ENCODE measurements around the gene OBI1. TPM values are rescaled to one million over a fixed set of nuclear protein-coding genes. Genes with fewer than 3 reads are reported as not detected.

OBI1 gene
- total and polyA plus RNA-seq, 10 of the 15 experiments (the other 5 are each of a cell fraction or from before 2014, with no cell fraction given): 15.5 to 34.2 (median 22.0) TPM

- H3K4me2 ChIP-seq (ENCODE audit: control insufficient read depth, insufficient read depth): no peak overlapping the region
- TF ChIP-seq PBX3 (IDR thresholded peaks at IDR 0.05; ENCODE audit: insufficient replicate concordance, low read depth, low read length): no peak
- no peak for TF ChIP-seq MYC (IDR thresholded peaks at IDR 0.05; ENCODE audit: insufficient read depth, insufficient read length, insufficient replicate concordance, low read length, severe bottlenecking)
- TF ChIP-seq BMI1 (IDR thresholded peaks at IDR 0.05; ENCODE audit: borderline replicate concordance): no peak
- TF ChIP-seq NFXL1 (IDR thresholded peaks at IDR 0.05; ENCODE audit: borderline replicate concordance): no peak
- TF ChIP-seq ZZZ3 (IDR thresholded peaks at IDR 0.05; ENCODE audit: control insufficient read depth, insufficient read length, low read depth): no peak
- no peak for TF ChIP-seq ZNF384 (IDR thresholded peaks at IDR 0.05; ENCODE audit: borderline replicate concordance, low read depth, low read length)
- no peak for DNase-seq (ENCODE audit: low read depth, low spot score)
- POLR2A ChIA-PET: no interaction called here
- no peaks in the 10 kb centered on the region for H4K20me1 ChIP-seq (ENCODE audit: control insufficient read depth, insufficient read depth)
- no peak overlapping the region for H3K27ac ChIP-seq (ENCODE audit: control insufficient read depth, insufficient read depth)
- 28% methylated on average over 13 of the region's 13 CpGs for WGBS (ENCODE audit: insufficient coverage, insufficient replicate concordance, low lambda C conversion rate, missing lambda C conversion rate)
- H3K9ac ChIP-seq (ENCODE audit: control insufficient read depth, insufficient read depth, low read length): no peak overlapping the region
- CTCF ChIA-PET: interaction anchor here (0.6 to 0.8 kb wide), 2 partner anchors 11 to 216 kb away, joined by 3 read pairs; no protein-coding TSS in a partner anchor
- ATAC-seq: no peak
- in situ Hi-C loops (cut with MboI): no loop called here
- H3K4me3 ChIP-seq: no peak overlapping the region
- no peaks in the 10 kb centered on the region; the same call in 2 of the 3 replicates for H3K9me3 ChIP-seq (replicated peaks; ENCODE audit: control insufficient read depth, insufficient read depth, low read length)
- BruUV-seq (replicated peaks): no TSS peak
- intact Hi-C loops (cut with micrococcal nuclease; ENCODE audit: unreplicated experiment): no loop called here
- no peaks in the 10 kb centered on the region for H3K79me2 ChIP-seq (ENCODE audit: control insufficient read depth, insufficient read depth, low read length)
- SMC1A ChIA-PET (ENCODE audit: uncharacterized antibody, unreplicated experiment): interaction anchor here (0.9 kb wide), 1 partner anchor 385 kb away, joined by 3 read pairs; no protein-coding TSS in a partner anchor
- H2AFZ ChIP-seq (ENCODE audit: control insufficient read depth, low read depth, low read length): no peak overlapping the region
- peaks cover 8% of the 10 kb centered on the region for H3K4me1 ChIP-seq (ENCODE audit: control insufficient read depth, insufficient read depth, low read length)
- RAD21 ChIA-PET (ENCODE audit: unreplicated experiment): no interaction called here
- H3K36me3 ChIP-seq (ENCODE audit: control insufficient read depth in 2 of 2, insufficient read depth in 2 of 2, low read length in 1 of 2): no peaks in the 10 kb centered on the region
- H3K27me3 ChIP-seq (replicated peaks in 1 of 2; ENCODE audit: control insufficient read depth in 2 of 2, insufficient read depth in 2 of 2, low read length in 1 of 2): peaks cover 18 to 39% of the 10 kb centered on the region in 2 experiments
- FAIRE-seq: no peak
Observed at GRCh38 chr13:78600280-78600883, 58.6 kb downstream of the OBI1 start.
